PC-9 (cell line): ENCODE results near the gene LRRC8C. TPM values are rescaled to one million over a fixed set of nuclear protein-coding genes. Genes with fewer than 3 reads are reported as not detected.

Source experiments
- BruUV-seq: library from RNA; stranded (reverse); fragments of 400-500 nt; replicated peaks from 2 replicates; lab custom pipeline; 2021; lab: Mats Ljungman, UMichigan
- CTCF ChIA-PET: fragments of 300-600 bp; sonication (Branson Sonifier 250); formaldehyde crosslinking; loops from one replicate; lab custom pipeline; 2022; ENCODE audit warnings: antibody characterized with exemption; lab: Charles Lee
- POLR2A ChIA-PET: fragments of 300-600 bp; sonication (Branson Sonifier 250); formaldehyde crosslinking; loops from one replicate; lab custom pipeline; 2022; ENCODE audit warnings: antibody characterized with exemption; ENCODE audit not compliant: unreplicated experiment; lab: Charles Lee
- DNase-seq, 2 experiments: peaks; one replicate each; pipeline versions ENCODE4 v3.0.0 to v3.0.0-alpha.2; 2015 to 2022; ENCODE audit warnings: mixed read lengths in 1 of 2
- H2AFZ ChIP-seq: fragments of 200-600 bp; sonication (generic); 2 replicates; pipeline ENCODE4 v1.8.1; 2017; ENCODE audit warnings: antibody characterized with exemption
- H3F3A ChIP-seq: fragments of 200-600 bp; sonication (generic); 2 replicates; pipeline ENCODE4 v1.8.1; 2017; ENCODE audit warnings: antibody characterized with exemption, mild to moderate bottlenecking, low read depth; ENCODE audit not compliant: insufficient read depth
- H3K27ac ChIP-seq: fragments of 200-600 bp; sonication (generic); 2 replicates; pipeline ENCODE4 v1.6.1; 2016; ENCODE audit warnings: mixed run types
- H3K27me3 ChIP-seq: fragments of 200-600 bp; sonication (generic); 2 replicates; pipeline ENCODE4 v1.6.1; 2016; ENCODE audit warnings: low read depth, mixed run types; ENCODE audit not compliant: insufficient read depth
- H3K36me3 ChIP-seq: fragments of 200-600 bp; sonication (generic); 2 replicates; pipeline ENCODE4 v1.6.1; 2016; ENCODE audit warnings: low read depth, mixed run types
- H3K4me1 ChIP-seq: fragments of 200-600 bp; sonication (generic); replicated peaks from 2 replicates; pipeline ENCODE4 v1.6.1; 2016; ENCODE audit warnings: mixed run types; ENCODE audit not compliant: insufficient read depth
- H3K4me2 ChIP-seq: fragments of 200-600 bp; sonication (generic); 2 replicates; pipeline ENCODE4 v1.6.1; 2017; ENCODE audit warnings: mixed run types
- H3K4me3 ChIP-seq: fragments of 200-600 bp; sonication (generic); 2 replicates; pipeline ENCODE4 v1.6.1; 2016; ENCODE audit warnings: mixed run types
- H3K79me2 ChIP-seq: fragments of 200-600 bp; sonication (generic); 2 replicates; pipeline ENCODE4 v1.6.1; 2017; ENCODE audit warnings: low read depth, mixed run types
- H3K9me2 ChIP-seq: fragments of 200-600 bp; sonication (generic); 2 replicates; pipeline ENCODE4 v1.8.1; 2017; ENCODE audit warnings: mild to moderate bottlenecking; ENCODE audit not compliant: insufficient read depth
- H3K9me3 ChIP-seq: fragments of 200-600 bp; sonication (generic); 2 replicates; pipeline ENCODE4 v1.8.1; 2016; ENCODE audit warnings: low read depth; ENCODE audit not compliant: insufficient read depth
- H4K20me1 ChIP-seq: fragments of 200-600 bp; sonication (generic); 2 replicates; pipeline ENCODE4 v1.8.1; 2017; ENCODE audit not compliant: insufficient read depth
- EZH2 ChIP-seq: fragments of 200-600 bp; sonication (generic); IDR thresholded peaks from 2 replicates; pipeline ENCODE4 v1.8.0; 2017; ENCODE audit warnings: antibody characterized with exemption, low read depth
- intact Hi-C: fragments of 100-400 bp; cut with micrococcal nuclease; formaldehyde crosslinking; loops from one replicate; pipeline ENCODE4 v1.10.0; 2022; ENCODE audit not compliant: unreplicated experiment
- total RNA-seq: library from RNA; stranded (reverse); gene quantifications from 2 replicates; pipeline ENCODE4 v1.2.3, GENCODE V29; 2021
- TF ChIP-seq, protein P1 (sequence below): fragments of 200-600 bp; sonication (generic); conservative IDR thresholded peaks from 2 replicates; pipeline ENCODE4 v1.6.1; 2017; ENCODE audit warnings: mixed run types, antibody characterized with exemption, mild to moderate bottlenecking, moderate library complexity

Gene LRRC8C
- total RNA-seq, 1 experiment from 2014 or later: 2.2 TPM

DNA sequence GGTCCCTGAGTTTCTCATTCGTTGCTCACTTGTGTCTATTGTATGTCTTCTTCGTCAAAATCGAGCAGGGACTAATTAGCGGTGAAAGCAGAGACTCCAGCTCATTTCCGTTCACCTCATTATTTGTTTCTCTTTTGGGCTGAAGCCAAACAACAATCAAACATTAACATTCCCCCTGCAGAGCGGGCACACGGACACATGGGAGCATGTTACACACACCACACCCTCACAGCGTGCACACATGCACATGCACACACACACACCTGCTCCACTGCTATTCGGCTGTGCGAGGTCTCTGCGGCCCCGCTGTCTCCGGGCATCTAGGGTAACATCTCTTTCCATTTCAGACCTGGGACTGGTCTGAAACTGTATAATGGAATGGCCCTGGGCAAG lies 129.5 kb downstream of the LRRC8C start:
- ChIA-PET POLR2A (interaction anchor here (0.6 kb wide), 1 partner anchor 279 kb away, joined by 8 read pairs; no protein-coding TSS in a partner anchor), CTCF (interaction anchor here (0.5 to 2.3 kb wide), 4 partner anchors 159 to 1289 kb away, joined by 3 to 16 read pairs (median 4); no protein-coding TSS in a partner anchor)
- Histone ChIP-seq H2AFZ (no peak overlapping the region), H3K79me2 (no peaks in the 10 kb centered on the region), H3K27ac (no peak overlapping the region), H3F3A (no peaks in the 10 kb centered on the region), H3K9me3 (no peaks in the 10 kb centered on the region; the same call in 1 of the 2 replicates), H4K20me1 (no peaks in the 10 kb centered on the region), H3K4me2 (peak overlapping the region; percentile 77; the same call in 1 of the 2 replicates), H3K27me3 (no peaks in the 10 kb centered on the region), H3K9me2 (no peaks in the 10 kb centered on the region), H3K4me3 (no peak overlapping the region), H3K4me1 (peaks cover 5% of the 10 kb centered on the region), H3K36me3 (no peaks in the 10 kb centered on the region)
- no peak for DNase-seq
- no TSS peak for BruUV-seq
- no peak for TF ChIP-seq EZH2
- TF ChIP-seq, protein P1, sequence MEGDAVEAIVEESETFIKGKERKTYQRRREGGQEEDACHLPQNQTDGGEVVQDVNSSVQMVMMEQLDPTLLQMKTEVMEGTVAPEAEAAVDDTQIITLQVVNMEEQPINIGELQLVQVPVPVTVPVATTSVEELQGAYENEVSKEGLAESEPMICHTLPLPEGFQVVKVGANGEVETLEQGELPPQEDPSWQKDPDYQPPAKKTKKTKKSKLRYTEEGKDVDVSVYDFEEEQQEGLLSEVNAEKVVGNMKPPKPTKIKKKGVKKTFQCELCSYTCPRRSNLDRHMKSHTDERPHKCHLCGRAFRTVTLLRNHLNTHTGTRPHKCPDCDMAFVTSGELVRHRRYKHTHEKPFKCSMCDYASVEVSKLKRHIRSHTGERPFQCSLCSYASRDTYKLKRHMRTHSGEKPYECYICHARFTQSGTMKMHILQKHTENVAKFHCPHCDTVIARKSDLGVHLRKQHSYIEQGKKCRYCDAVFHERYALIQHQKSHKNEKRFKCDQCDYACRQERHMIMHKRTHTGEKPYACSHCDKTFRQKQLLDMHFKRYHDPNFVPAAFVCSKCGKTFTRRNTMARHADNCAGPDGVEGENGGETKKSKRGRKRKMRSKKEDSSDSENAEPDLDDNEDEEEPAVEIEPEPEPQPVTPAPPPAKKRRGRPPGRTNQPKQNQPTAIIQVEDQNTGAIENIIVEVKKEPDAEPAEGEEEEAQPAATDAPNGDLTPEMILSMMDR: no peak
- intact Hi-C loops: loop anchor here (2.0 to 5.0 kb wide), 5 partner anchors 130 to 760 kb away; partner anchors contain the start of genes LRRC8B and LRRC8C

DNA sequence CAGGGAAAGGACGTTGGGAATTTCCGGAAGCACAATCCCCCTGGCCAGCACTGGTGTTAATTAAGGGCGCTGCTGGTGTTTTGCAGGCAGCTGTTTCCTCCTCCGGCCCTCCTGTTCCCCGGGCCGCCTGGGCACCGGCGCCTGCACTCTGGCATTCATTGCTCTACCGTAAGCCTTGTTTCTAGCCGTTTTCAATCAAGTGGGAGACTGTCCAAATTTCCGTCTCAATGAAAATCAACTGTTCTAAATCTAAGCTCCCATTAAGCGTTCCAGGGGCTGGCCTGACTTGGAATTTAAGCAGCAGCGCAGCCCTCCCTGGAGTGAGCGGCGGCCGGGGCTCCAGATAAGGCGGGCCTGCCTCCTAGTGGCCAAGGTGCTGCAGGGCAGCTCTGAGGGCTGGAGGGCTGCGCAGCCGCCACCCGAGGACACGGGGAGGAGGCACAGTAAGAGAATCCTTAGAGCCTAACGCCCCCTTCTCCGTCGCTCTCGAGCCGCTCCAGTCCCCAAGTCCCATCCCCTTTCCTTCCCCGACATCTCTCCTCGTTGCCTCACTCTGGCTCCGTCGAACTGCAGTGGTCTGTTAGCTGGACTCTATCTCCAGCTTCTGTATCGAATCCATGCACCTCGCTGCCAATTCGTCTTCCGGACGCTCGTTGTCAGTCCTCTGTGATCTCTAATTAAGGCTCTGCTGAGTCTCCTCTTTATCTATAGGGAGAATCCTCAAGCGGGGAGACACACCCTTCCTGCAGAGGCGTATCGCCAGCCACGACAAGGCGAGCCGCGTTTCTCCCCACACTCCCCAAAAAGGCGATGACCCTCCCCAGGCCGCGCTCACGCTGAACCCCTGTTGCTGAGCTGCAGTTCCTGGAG lies 130.1 kb downstream of the LRRC8C start:
- Histone ChIP-seq H3K27ac (no peak overlapping the region), H4K20me1 (no peaks in the 10 kb centered on the region), H3K4me1 (peaks cover 5% of the 10 kb centered on the region), H3K79me2 (no peaks in the 10 kb centered on the region), H3K9me2 (no peaks in the 10 kb centered on the region), H3K9me3 (no peaks in the 10 kb centered on the region; the same call in 1 of the 2 replicates), H3F3A (no peaks in the 10 kb centered on the region), H3K36me3 (no peaks in the 10 kb centered on the region), H3K4me3 (peak overlapping the region; percentile 43; the same call in 1 of the 2 replicates), H3K27me3 (no peaks in the 10 kb centered on the region), H3K4me2 (peak overlapping the region; percentile 77), H2AFZ (peak overlapping the region; percentile 76)
- intact Hi-C loops: loop anchor here (1.0 to 5.0 kb wide), 6 partner anchors 130 to 761 kb away; partner anchors contain the start of genes LRRC8B and LRRC8C
- DNase-seq: peak; percentile 53 to 74
- CTCF ChIA-PET: interaction anchor here (0.5 to 2.3 kb wide), 7 partner anchors 160 to 1858 kb away, joined by 3 to 16 read pairs (median 3); no protein-coding TSS in a partner anchor
- POLR2A ChIA-PET: interaction anchor here (0.6 kb wide), 1 partner anchor 280 kb away, joined by 8 read pairs; no protein-coding TSS in a partner anchor
- TF ChIP-seq, protein P1: peak; percentile 98
- no peak for TF ChIP-seq EZH2
- no TSS peak for BruUV-seq

DNA sequence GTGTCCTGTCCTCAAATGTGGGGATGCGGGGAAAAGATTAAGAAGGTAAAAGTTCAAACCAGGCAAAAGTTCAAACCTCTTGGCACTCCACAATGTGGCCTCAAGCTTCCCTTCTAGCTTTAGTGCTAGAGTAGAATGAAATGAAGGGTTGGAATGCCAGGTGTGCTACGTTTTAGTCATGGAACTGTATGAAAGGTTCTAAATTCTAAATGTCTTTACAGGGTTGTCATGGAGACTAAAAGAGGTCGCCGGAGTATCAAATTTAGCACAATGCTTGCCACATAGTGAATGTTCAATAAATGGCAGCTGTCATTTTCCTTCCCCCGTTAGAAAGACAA lies 130.7 kb downstream of the LRRC8C start:
- Histone ChIP-seq H3K36me3 (no peaks in the 10 kb centered on the region), H3K4me1 (peaks cover 5% of the 10 kb centered on the region), H3K27me3 (no peaks in the 10 kb centered on the region), H3K9me2 (no peaks in the 10 kb centered on the region), H3K79me2 (no peaks in the 10 kb centered on the region), H2AFZ (peak overlapping the region; percentile 76; the same call in 1 of the 2 replicates), H3F3A (no peaks in the 10 kb centered on the region), H4K20me1 (no peaks in the 10 kb centered on the region), H3K9me3 (no peaks in the 10 kb centered on the region; the same call in 1 of the 2 replicates), H3K4me2 (peak overlapping the region; percentile 77), H3K27ac (no peak overlapping the region), H3K4me3 (no peak overlapping the region)
- no peak for TF ChIP-seq EZH2
- ChIA-PET POLR2A (no interaction called here), CTCF (interaction anchor here (0.6 to 2.3 kb wide), 5 partner anchors 280 to 1857 kb away, joined by 3 to 16 read pairs (median 3); no protein-coding TSS in a partner anchor)
- no peak for DNase-seq
- BruUV-seq: no TSS peak
- intact Hi-C loops: loop anchor here (1.0 to 5.0 kb wide), 6 partner anchors 131 to 761 kb away; partner anchors contain the start of genes LRRC8B and LRRC8C
